Measurements from ENCODE around the gene ACTR2.

Gene ACTR2

GRCh38 chr2:65319072-65319673 is 91.5 kb downstream of the ACTR2 start:
- Histone ChIP-seq H3K36me3 (ENCODE audit: insufficient read depth, low read length) (peaks cover 5% of the 10 kb centered on the region), H3K9ac (ENCODE audit: low read depth, low read length) (no peak overlapping the region), H3K4me1 (ENCODE audit: insufficient read depth, low read length) (peaks cover 5% of the 10 kb centered on the region; the same call in 1 of the 2 replicates), H3K9me3 (ENCODE audit: control insufficient read depth, insufficient read depth, low read length) (no peaks in the 10 kb centered on the region)

GRCh38 chr2:65319674-65320041 is 92.0 kb downstream of the ACTR2 start:
- H3K9ac ChIP-seq (ENCODE audit: low read depth, low read length) = no peak overlapping the region
- peaks cover 5% of the 10 kb centered on the region for H3K36me3 ChIP-seq (ENCODE audit: insufficient read depth, low read length)
- H3K9me3 ChIP-seq (ENCODE audit: control insufficient read depth, insufficient read depth, low read length) = no peaks in the 10 kb centered on the region
- H3K4me1 ChIP-seq (ENCODE audit: insufficient read depth, low read length) = peaks cover 5% of the 10 kb centered on the region; the same call in 1 of the 2 replicates

GRCh38 chr2:65320042-65320725 is 92.6 kb downstream of the ACTR2 start:
- peaks cover 5% of the 10 kb centered on the region; the same call in 1 of the 2 replicates for H3K4me1 ChIP-seq (ENCODE audit: insufficient read depth, low read length)
- H3K36me3 ChIP-seq (ENCODE audit: insufficient read depth, low read length) = peaks cover 5% of the 10 kb centered on the region; the same call in 1 of the 2 replicates
- H3K9ac ChIP-seq (ENCODE audit: low read depth, low read length) = no peak overlapping the region

More at GRCh38 chr2:65320042-65320725, 92.6 kb downstream of the ACTR2 start:
- H3K9me3 ChIP-seq (ENCODE audit: control insufficient read depth, insufficient read depth, low read length) = no peaks in the 10 kb centered on the region

Data from ES-I3 (cell line).